A549 (cell line): Measurements from ENCODE around the gene TXNRD1. TPM values are rescaled to one million over a fixed set of nuclear protein-coding genes. Genes with fewer than 3 reads are reported as not detected.

Experiments used
- ATAC-seq, 2 experiments: fragments of 200-7000 bp in 1 of 2; fragments of >200 bp in 1 of 2; cut with Nextera tagmentation in 1 of 2; cut with Tn5 transposase in 1 of 2; 3 replicates each; pipeline versions ENCODE4 v1.8.0 to v1.9.1; 2018 to 2020; ENCODE audit warnings: mild to moderate bottlenecking in 1 of 2, moderate library complexity in 1 of 2
- CTCF ChIA-PET: fragments of 300-600 bp; sonication (Branson Sonifier 250); formaldehyde crosslinking; extraction: SDS; loops from one replicate; lab custom pipeline; 2021; ENCODE audit warnings: antibody characterized with exemption, inconsistent platforms; lab: Yijun Ruan, JAX
- POLR2A ChIA-PET: fragments of 350-600 bp; formaldehyde crosslinking; extraction: SDS; loops from one replicate; lab custom pipeline; 2021; ENCODE audit warnings: antibody characterized with exemption, inconsistent platforms; lab: Yijun Ruan, JAX
- DNase-seq, 2 experiments: peaks; one replicate each; pipeline versions ENCODE4 v3.0.0 to v3.0.0-alpha.2; 2011 to 2016; ENCODE audit warnings: low read depth in 1 of 2, low spot score in 1 of 2
- FAIRE-seq: peaks from 2 replicates; lab custom pipeline; 2011; peaks lifted over from hg19 to GRCh38; lab: Jason Lieb, UNC
- H3K27ac ChIP-seq, 2 experiments: fragments of >200 bp; sonication (Bioruptor Twin); formaldehyde crosslinking; 3 replicates each; pipeline ENCODE4 v1.5.1; 2016 to 2017
- H3K4me1 ChIP-seq: fragments of >200 bp; sonication (Bioruptor Twin); formaldehyde crosslinking; 3 replicates; pipeline ENCODE4 v1.6.1; 2016
- H3K4me2 ChIP-seq: fragments of >200 bp; sonication (Bioruptor Twin); formaldehyde crosslinking; 3 replicates; pipeline ENCODE4 v1.6.1; 2016
- H3K4me3 ChIP-seq: fragments of >200 bp; sonication (Bioruptor Twin); formaldehyde crosslinking; 3 replicates; pipeline ENCODE4 v1.5.1; 2016
- H3K9me3 ChIP-seq: fragments of >200 bp; sonication (Bioruptor Twin); formaldehyde crosslinking; 3 replicates; pipeline ENCODE4 v1.6.1; 2016
- BCL3 ChIP-seq: fragments of >200 bp; sonication (Bioruptor Twin); formaldehyde crosslinking; IDR thresholded peaks from 3 replicates; pipeline ENCODE4 v1.6.1; 2016
- BHLHE40 ChIP-seq: IDR thresholded peaks from 2 replicates; pipeline ENCODE4 v1.6.1; 2012; ENCODE audit warnings: low read depth, low read length, inconsistent platforms
- CEBPB ChIP-seq, 2 experiments: fragments of >200 bp in 1 of 2; sonication (Bioruptor Twin) in 1 of 2; formaldehyde crosslinking in 1 of 2; IDR thresholded peaks; 2 replicates each; pipeline ENCODE4 v1.6.1; 2012 to 2016
- E2F6 ChIP-seq: IDR thresholded peaks from 2 replicates; pipeline ENCODE4 v1.6.1; 2012; ENCODE audit warnings: low read depth, borderline replicate concordance
- EHF ChIP-seq: fragments of 250-450 bp; sonication (Bioruptor Pico); IDR thresholded peaks from 2 replicates; pipeline ENCODE4 v1.5.0; 2020; ENCODE audit warnings: mild to moderate bottlenecking
- EP300 ChIP-seq, 2 experiments: fragments of >200 bp; sonication (Bioruptor Twin); formaldehyde crosslinking; IDR thresholded peaks; 2 replicates in 1 of 2; 3 replicates in 1 of 2; pipeline ENCODE4 v1.6.1; 2016 to 2017
- FOSL2 ChIP-seq, 2 experiments: fragments of 450-650 bp in 1 of 2; fragments of >200 bp in 1 of 2; sonication (Bioruptor Twin) in 1 of 2; formaldehyde crosslinking; IDR thresholded peaks; 2 replicates each; pipeline versions ENCODE4 v1.5.0 to v1.6.1; 2016 to 2020; ENCODE audit warnings: mild to moderate bottlenecking in 1 of 2, moderate library complexity in 1 of 2
- FOXS1 ChIP-seq: fragments of 250-450 bp; sonication (Bioruptor Pico); IDR thresholded peaks from 2 replicates; pipeline ENCODE4 v1.5.0; 2020; ENCODE audit warnings: mild to moderate bottlenecking, moderate library complexity
- GATA3 ChIP-seq: IDR thresholded peaks from 2 replicates; pipeline ENCODE4 v1.6.1; 2012; ENCODE audit warnings: borderline replicate concordance
- HES2 ChIP-seq: fragments of >200 bp; sonication (Bioruptor Twin); formaldehyde crosslinking; IDR thresholded peaks from 2 replicates; pipeline ENCODE4 v1.6.1; 2016
- HEYL ChIP-seq: fragments of 250-450 bp; sonication (Bioruptor Pico); IDR thresholded peaks from 2 replicates; pipeline ENCODE4 v1.8.0; 2021; ENCODE audit warnings: mild to moderate bottlenecking, moderate library complexity
- HOXA7 ChIP-seq: fragments of 250-450 bp; sonication (Bioruptor Pico); IDR thresholded peaks from 2 replicates; pipeline ENCODE4 v1.5.0; 2020; ENCODE audit warnings: mild to moderate bottlenecking, moderate library complexity
- HOXB13 ChIP-seq: fragments of 250-450 bp; sonication (Bioruptor Pico); IDR thresholded peaks from 2 replicates; pipeline ENCODE4 v1.5.0; 2020; ENCODE audit warnings: low read depth, mild to moderate bottlenecking, moderate library complexity
- JUNB ChIP-seq: fragments of >200 bp; sonication (Bioruptor Twin); formaldehyde crosslinking; IDR thresholded peaks from 2 replicates; pipeline ENCODE4 v1.6.1; 2016
- KDM5A ChIP-seq: fragments of 200-600 bp; sonication (generic); IDR thresholded peaks from 2 replicates; pipeline ENCODE4 v1.6.1; 2016; ENCODE audit warnings: antibody characterized with exemption, mild to moderate bottlenecking
- MAZ ChIP-seq: fragments of 150-350 bp; IDR thresholded peaks from 2 replicates; pipeline ENCODE4 v1.6.1; 2014; ENCODE audit warnings: antibody characterized with exemption, low read depth, low read length, borderline replicate concordance
- MYC ChIP-seq: IDR thresholded peaks from 2 replicates; pipeline ENCODE4 v1.6.1; 2012; ENCODE audit warnings: mild to moderate bottlenecking, inconsistent platforms, low read length, improper control_type of control experiment, borderline replicate concordance
- RFX5 ChIP-seq: fragments of 450-650 bp; IDR thresholded peaks from 2 replicates; pipeline ENCODE4 v1.7.1; 2014; ENCODE audit warnings: antibody characterized with exemption, mild to moderate bottlenecking, moderate library complexity
- RNF2 ChIP-seq: fragments of 200-600 bp; sonication (generic); IDR thresholded peaks from 2 replicates; pipeline ENCODE4 v1.6.1; 2016; ENCODE audit warnings: low read depth, mild to moderate bottlenecking, antibody characterized with exemption, moderate library complexity, borderline replicate concordance
- SMC3 ChIP-seq: fragments of >200 bp; sonication (Bioruptor Twin); formaldehyde crosslinking; IDR thresholded peaks from 3 replicates; pipeline ENCODE4 v1.6.1; 2018; ENCODE audit warnings: inconsistent platforms
- TP53 ChIP-seq: fragments of 250-450 bp; sonication (Bioruptor Pico); IDR thresholded peaks from 2 replicates; pipeline ENCODE4 v1.5.0; 2021; ENCODE audit warnings: mild to moderate bottlenecking, moderate library complexity
- WGBS: methylation state at CpG from one replicate; pipeline ENCODE4 v1.1.6; 2017; ENCODE audit errors: missing lambda C conversion rate; 5-methylcytosine and 5-hydroxymethylcytosine counted together
- polyA plus RNA-seq, 4 experiments: library from polyadenylated mRNA; depleted of rRNA in 3 of 4; stranded (reverse); fragments of >200 nt; fragmentation: RNase III in 1 of 4; extraction: RNeasy Plus Mini Kit Qiagen cat#74134 plus additional on column Dnase treatment in 1 of 4; gene quantifications; 2 replicates in 3 of 4; 3 replicates in 1 of 4; pipeline ENCODE4 v1.2.3, GENCODE V29; 2011 to 2017
- TF ChIP-seq, protein P1 (sequence below): fragments of 150-350 bp; IDR thresholded peaks from 2 replicates; pipeline ENCODE4 v1.6.1; 2014; ENCODE audit warnings: low read depth, mild to moderate bottlenecking, low read length
- TF ChIP-seq, protein P2 (sequence below): fragments of 250-450 bp; sonication (Bioruptor Pico); IDR thresholded peaks from 2 replicates; pipeline ENCODE4 v1.5.0; 2021; ENCODE audit warnings: mild to moderate bottlenecking, moderate library complexity, borderline replicate concordance
- TF ChIP-seq, protein P3 (sequence below): IDR thresholded peaks from 2 replicates; pipeline ENCODE4 v1.6.1; 2012

Gene TXNRD1
- polyA plus RNA-seq, 2 of the 4 experiments (the other 2 are of a cell fraction): 899 to 1,230 TPM

GRCh38 chr12:104175726-104176247 is 39.8 kb upstream of the TXNRD1 start:
- DNase-seq: no peak
- H3K9me3 ChIP-seq: no peaks in the 10 kb centered on the region
- H3K4me2 ChIP-seq: no peak overlapping the region
- WGBS: 83% methylated on average over 10 of the region's 10 CpGs
- TF ChIP-seq, protein P1, sequence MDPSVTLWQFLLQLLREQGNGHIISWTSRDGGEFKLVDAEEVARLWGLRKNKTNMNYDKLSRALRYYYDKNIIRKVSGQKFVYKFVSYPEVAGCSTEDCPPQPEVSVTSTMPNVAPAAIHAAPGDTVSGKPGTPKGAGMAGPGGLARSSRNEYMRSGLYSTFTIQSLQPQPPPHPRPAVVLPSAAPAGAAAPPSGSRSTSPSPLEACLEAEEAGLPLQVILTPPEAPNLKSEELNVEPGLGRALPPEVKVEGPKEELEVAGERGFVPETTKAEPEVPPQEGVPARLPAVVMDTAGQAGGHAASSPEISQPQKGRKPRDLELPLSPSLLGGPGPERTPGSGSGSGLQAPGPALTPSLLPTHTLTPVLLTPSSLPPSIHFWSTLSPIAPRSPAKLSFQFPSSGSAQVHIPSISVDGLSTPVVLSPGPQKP: no peak
- no peak for TF ChIP-seq EP300 (IDR thresholded peaks at IDR 0.05)
- TF ChIP-seq KDM5A: no peak
- TF ChIP-seq RNF2: no peak
- TF ChIP-seq, protein P2, sequence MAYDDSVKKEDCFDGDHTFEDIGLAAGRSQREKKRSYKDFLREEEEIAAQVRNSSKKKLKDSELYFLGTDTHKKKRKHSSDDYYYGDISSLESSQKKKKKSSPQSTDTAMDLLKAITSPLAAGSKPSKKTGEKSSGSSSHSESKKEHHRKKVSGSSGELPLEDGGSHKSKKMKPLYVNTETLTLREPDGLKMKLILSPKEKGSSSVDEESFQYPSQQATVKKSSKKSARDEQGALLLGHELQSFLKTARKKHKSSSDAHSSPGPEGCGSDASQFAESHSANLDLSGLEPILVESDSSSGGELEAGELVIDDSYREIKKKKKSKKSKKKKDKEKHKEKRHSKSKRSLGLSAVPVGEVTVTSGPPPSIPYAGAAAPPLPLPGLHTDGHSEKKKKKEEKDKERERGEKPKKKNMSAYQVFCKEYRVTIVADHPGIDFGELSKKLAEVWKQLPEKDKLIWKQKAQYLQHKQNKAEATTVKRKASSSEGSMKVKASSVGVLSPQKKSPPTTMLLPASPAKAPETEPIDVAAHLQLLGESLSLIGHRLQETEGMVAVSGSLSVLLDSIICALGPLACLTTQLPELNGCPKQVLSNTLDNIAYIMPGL (CRISPR knock-in tag): no peak
- no peak for TF ChIP-seq RFX5
- ATAC-seq: no peak
- no peak overlapping the region for H3K4me3 ChIP-seq
- FAIRE-seq: no peak
- ChIA-PET CTCF (interaction anchor here (0.7 to 2.6 kb wide), 2 partner anchors 16 to 78 kb away, joined by 3 to 5 read pairs; no protein-coding TSS in a partner anchor), POLR2A (no interaction called here)
- peaks cover 58% of the 10 kb centered on the region for H3K4me1 ChIP-seq
- peak overlapping the region; percentile 82 to 89 for H3K27ac ChIP-seq

- peak overlapping the region; percentile 85 to 89 for H3K27ac ChIP-seq
- DNase-seq: no peak
- FAIRE-seq: no peak
- ChIA-PET POLR2A (interaction anchor here (0.5 to 1.9 kb wide), 17 partner anchors 39 to 876 kb away, joined by 3 to 13 read pairs (median 5); partner anchors contain the start of genes NFYB, TDG and TXNRD1), CTCF (interaction anchor here (0.9 to 2.6 kb wide), 26 partner anchors 9 to 876 kb away, joined by 3 to 12 read pairs (median 4); partner anchors contain the start of gene TXNRD1)
- peaks cover 73% of the 10 kb centered on the region for H3K4me1 ChIP-seq
- H3K9me3 ChIP-seq: no peaks in the 10 kb centered on the region
- WGBS: 5% methylated on average over 2 of the region's 2 CpGs
- TF ChIP-seq SMC3 (no peak), EHF (no peak), CEBPB (IDR thresholded peaks at IDR 0.05) (peak in 1 of 2 experiments; percentile 87; a peak in 1 of 4 replicates), E2F6 (no peak)
- peak overlapping the region; percentile 65 for H3K4me2 ChIP-seq
- ATAC-seq: peak; percentile 12 to 13; a peak in 5 of 6 replicates
- H3K4me3 ChIP-seq: peak overlapping the region; percentile 10; the same call in 1 of the 3 replicates
Observed at GRCh38 chr12:104177336-104177662, 38.3 kb upstream of the TXNRD1 start.

GRCh38 chr12:104177663-104178501 is 37.7 kb upstream of the TXNRD1 start:
- peak overlapping the region; percentile 65 for H3K4me2 ChIP-seq
- peak; percentile 89 to 92 for ATAC-seq
- peak; percentile 39 for FAIRE-seq
- H3K9me3 ChIP-seq: no peaks in the 10 kb centered on the region
- H3K4me1 ChIP-seq: peaks cover 74% of the 10 kb centered on the region
- ChIA-PET CTCF (interaction anchor here (0.6 to 2.6 kb wide), 30 partner anchors 9 to 875 kb away, joined by 3 to 12 read pairs (median 4); partner anchors contain the start of gene TXNRD1), POLR2A (interaction anchor here (0.5 to 1.9 kb wide), 20 partner anchors 38 to 886 kb away, joined by 3 to 13 read pairs (median 5); partner anchors contain the start of genes NFYB, TDG and TXNRD1)
- WGBS: 24% methylated on average over 8 of the region's 8 CpGs
- peak; percentile 81 to 95 for DNase-seq
- peak overlapping the region; percentile 85 to 89 for H3K27ac ChIP-seq
- no peak overlapping the region; the same call in 2 of the 3 replicates for H3K4me3 ChIP-seq
- TF ChIP-seq HES2: peak; percentile 76; the same call in 1 of the 2 replicates
- peak; percentile 83 for TF ChIP-seq BCL3
- TF ChIP-seq MAZ: no peak
- TF ChIP-seq BHLHE40: no peak
- no peak for TF ChIP-seq HEYL (CRISPR knock-in tag)
- 0 out of 2 replicates have a peak, but pooled peaks have one; percentile 51 for TF ChIP-seq HOXB13 (CRISPR knock-in tag)
- TF ChIP-seq FOXS1: no peak
- TF ChIP-seq HOXA7: 0 out of 2 replicates have a peak, but pooled peaks have one; percentile 44
- TF ChIP-seq MYC: no peak
- TF ChIP-seq FOSL2 (IDR thresholded peaks at IDR 0.05): peak; percentile 77; the same call in 1 of the 2 replicates
- peak; percentile 95 for TF ChIP-seq FOSL2 (CRISPR knock-in tag; IDR thresholded peaks at IDR 0.05)
- TF ChIP-seq EP300 (IDR thresholded peaks at IDR 0.05): peak; percentile 78 to 95
- peak; percentile 99 for TF ChIP-seq GATA3
- TF ChIP-seq, protein P3, sequence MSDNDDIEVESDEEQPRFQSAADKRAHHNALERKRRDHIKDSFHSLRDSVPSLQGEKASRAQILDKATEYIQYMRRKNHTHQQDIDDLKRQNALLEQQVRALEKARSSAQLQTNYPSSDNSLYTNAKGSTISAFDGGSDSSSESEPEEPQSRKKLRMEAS: peak; percentile 75
- 0 out of 2 replicates have a peak, but pooled peaks have one; percentile 38 for TF ChIP-seq TP53 (CRISPR knock-in tag)
- TF ChIP-seq CEBPB (IDR thresholded peaks at IDR 0.05): peak; percentile 88 to 95
- peak; percentile 84 for TF ChIP-seq JUNB
- TF ChIP-seq SMC3: peak; percentile 66
